A549 (cell line): ENCODE results near the gene CAMK2N2.

ENCODE experiments used
- CTCF ChIP-seq: fragments of >200 bp; sonication (Bioruptor Twin); formaldehyde crosslinking; IDR thresholded peaks from 3 replicates; pipeline ENCODE4 v1.5.1; 2016
- ESRRA ChIP-seq: fragments of 150-350 bp; IDR thresholded peaks from 2 replicates; pipeline ENCODE4 v1.6.1; 2014; ENCODE audit warnings: mild to moderate bottlenecking, low read length, borderline replicate concordance
- MAZ ChIP-seq: fragments of 150-350 bp; IDR thresholded peaks from 2 replicates; pipeline ENCODE4 v1.6.1; 2014; ENCODE audit warnings: antibody characterized with exemption, low read depth, low read length, borderline replicate concordance

- TF ChIP-seq MAZ (no peak), CTCF (no peak), ESRRA (no peak)
Observed at GRCh38 chr3:184299488-184300377, 38.4 kb upstream of the CAMK2N2 start.
